Stimulated activated CD8-positive, alpha-beta memory T cell treated with anti-CD3 and anti-CD28 coated beads, Interleukin-2, amount 100 ng/mL, for 1 hour (primary cell): ENCODE data around the gene MBNL2.

Source experiments
- DNase-seq, 2 donors: peaks; one replicate each; pipeline ENCODE4 v3.0.0-alpha.2; 2020; ENCODE audit warnings: low read depth in 2 of 2

MBNL2 gene

DNA sequence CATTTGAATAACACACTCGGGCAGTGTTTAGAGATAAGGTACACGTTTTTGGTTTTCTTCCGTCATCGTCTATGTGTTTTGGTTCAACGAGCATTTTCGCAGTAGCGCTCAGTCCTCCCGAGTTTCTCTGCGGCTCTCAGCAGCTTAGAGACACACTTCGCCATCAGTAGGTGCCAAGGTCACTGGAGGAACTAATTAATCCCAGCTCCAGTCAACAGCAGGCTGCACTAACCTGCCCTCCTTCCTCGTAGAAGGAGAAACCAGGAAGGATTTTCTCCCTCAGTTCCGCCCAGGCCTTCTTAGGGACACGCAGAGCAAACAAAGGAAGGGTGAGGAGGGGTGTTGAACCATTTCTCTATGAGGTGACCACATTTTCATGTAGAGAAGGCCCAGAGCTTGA, 12.6 kb downstream of the MBNL2 start:
- no peak for DNase-seq

DNA sequence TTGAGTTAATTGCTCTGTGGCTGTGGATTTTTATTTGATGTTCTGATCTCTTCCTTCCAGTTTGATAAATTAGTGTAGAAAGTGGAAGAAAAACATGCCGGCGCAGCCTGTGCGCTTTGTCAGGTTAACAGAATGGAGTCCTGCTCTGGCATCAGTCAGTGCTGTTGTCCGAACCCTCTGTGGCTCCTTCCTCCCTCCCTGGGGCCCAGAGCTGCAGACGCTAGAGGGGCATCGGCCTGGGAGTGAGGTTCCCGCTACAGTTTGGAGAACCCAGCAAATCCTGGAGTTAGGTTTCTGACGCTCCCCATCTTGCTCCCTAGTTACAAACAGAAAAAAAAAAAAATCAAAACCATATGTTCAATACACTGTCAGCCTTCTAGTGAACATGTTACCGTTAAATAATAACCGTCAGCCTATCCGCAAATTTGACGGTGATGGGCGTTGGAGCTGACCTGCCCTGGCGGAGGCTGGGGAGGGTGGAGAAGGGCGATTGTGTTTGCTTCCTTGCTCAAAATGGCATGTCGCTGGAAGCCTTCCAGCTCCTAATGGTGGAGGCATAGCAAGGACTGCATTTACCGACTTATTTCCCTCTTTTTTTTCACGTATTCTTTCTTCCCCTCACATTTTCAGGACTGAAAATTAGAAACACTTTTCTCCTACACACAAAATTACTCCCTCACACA, 13.6 kb downstream of the MBNL2 start:
- no peak for DNase-seq

DNA sequence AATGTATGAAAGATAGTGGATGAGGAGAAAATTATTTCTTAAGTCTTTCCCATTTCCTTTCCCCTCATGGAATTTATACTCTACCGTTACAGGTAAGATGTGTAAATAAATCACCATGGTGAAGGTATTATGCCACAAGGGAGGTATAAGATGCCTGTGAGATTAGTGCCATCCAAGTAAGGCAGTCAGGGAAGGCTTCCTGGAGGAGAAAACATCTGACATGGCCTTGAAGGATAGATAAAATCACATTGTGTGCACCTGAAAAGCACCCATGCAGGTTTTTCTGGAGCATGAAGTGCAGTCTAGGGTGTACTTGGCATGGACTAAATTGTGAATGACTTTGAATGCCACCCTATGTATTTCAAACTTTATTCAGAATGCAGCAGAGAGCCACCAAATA, 15.3 kb downstream of the MBNL2 start:
- no peak for DNase-seq

DNA sequence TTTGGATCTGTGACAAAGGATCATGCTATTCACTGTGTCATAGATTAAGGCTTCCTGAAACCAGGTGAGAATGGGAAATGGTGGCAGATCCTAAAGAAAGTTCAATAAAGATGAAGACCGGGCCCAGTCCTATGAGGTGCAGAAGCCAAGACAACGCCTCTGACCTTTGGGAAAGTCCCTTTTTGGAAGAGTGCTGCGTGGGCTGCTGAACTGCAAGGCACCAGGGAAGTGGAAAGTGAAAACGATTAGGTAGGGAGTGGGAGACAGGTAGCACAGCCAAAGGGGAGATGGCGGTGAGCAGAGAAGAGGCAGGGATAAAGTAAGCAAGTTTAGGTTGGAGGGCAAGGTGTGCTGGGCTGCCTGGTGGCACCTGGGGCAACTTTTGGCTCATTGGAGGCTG, 16.3 kb downstream of the MBNL2 start:
- DNase-seq, result no peak

DNA sequence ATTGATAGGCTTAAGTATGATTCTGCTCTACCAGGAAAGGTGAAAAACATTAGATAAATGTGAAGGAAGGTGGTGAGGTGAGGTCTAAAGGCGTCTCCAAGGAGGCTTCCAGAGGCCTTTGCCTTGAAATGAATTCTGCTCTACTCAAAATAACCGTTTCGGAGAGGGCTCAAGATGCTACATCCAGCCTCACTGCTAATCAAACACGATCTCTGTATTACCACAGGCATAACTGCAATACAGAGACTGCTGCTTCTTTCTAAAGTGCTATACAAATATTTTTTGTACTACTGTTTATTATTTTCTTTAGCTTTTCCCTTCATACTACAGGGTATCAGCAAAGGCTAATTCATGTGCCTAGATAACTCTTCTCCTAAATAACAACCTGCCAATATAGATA, 16.8 kb downstream of the MBNL2 start:
- no peak for DNase-seq

DNA sequence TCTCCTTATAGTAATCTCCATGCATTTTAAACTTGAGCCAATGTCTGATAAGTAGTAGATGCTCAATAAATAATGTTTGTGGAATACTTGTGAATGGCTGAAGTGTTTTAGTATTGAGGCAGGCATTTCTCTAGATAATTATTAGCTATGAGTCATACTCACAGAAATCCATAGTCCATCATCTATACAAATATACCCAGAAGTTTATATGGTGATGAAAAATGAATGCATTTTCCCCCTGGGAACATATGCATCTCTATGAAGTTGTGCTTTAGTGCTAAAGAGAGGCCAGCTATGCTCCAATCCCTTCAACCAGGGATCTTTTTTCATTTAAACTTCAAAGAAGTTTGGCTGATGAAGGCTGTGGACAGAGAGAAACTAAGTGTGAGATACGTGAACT, 17.2 kb downstream of the MBNL2 start:
- DNase-seq, result no peak

DNA sequence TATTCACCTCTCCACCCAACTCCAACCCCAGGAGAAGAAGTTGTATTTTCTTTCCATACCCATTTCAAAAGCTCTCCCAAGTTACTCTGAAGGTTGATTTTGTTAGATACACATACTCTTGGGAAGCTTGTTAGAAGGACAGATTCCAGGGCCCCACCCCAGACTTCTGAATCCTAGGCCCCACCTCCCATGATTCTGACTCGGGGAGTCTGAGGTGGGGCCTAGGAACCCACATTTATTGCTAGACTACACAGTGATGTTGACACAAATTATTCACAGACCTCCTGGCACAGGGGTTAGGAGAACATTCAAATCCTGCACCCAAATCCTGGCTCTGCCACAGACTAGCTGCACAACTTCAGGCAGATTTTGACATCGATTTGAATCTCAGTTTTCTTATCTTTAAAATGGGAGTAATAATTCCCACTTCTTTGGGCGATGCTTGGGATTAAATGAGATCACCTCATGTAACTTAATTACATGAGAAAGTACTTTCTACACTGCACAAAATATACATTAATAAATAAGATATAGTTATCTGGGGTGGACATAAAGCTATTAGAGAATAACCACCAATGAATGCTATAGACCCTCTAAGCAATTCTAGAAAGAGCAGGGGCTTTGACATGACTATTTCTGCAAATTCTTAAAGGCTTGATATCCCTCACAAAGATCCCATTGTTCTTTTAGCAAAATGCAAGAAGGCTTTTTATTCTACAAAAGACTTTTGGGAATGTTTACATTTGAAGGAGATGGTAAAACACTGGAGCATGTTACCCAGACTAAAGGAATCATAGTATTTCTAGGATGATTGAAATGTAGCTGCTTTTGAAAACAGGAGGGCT, 18.0 kb downstream of the MBNL2 start:
- no peak for DNase-seq

DNA sequence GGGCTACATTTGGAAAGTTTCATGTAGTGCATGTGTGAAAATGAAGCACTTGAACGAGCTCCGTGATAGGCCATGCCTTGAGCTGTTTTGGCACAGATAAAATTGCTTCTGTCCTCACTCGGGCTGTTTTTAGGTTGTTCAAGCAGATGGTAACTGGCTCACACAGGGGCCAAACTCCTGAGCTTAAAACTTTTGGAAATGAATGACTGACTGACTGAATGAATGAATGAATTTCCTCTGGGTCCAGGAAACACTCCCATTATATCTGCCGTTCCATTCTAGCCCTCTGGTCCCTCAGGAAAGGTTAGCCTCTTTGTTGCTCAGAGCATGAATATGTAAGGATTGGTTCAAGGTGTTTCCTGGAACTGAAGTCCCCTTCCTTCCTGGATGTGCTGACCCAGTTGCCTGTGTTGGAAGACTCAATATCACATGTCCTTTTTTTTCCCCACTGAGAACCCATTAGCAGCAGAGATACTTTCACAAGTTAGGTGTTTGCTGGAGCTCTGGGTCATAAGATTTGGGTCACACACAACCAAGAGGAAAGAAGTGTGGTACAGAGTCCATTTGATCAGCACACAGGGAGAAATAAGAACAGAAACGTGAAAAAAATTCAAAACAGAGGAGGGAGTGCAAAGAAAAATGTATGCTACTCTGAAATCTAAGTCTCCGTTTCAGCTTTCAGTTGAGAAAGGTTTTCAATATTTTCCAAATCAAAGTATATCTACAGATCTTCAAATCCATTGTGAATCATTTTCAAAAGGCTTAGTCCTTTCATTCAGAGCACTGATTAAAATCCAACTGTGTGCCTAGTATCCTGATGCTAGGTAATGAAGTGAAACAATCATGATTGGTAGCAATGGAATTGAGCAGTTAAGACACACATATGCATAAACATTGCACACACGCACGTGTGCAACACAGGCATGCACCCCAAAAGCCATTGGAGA, 18.9 kb downstream of the MBNL2 start:
- no peak for DNase-seq

DNA sequence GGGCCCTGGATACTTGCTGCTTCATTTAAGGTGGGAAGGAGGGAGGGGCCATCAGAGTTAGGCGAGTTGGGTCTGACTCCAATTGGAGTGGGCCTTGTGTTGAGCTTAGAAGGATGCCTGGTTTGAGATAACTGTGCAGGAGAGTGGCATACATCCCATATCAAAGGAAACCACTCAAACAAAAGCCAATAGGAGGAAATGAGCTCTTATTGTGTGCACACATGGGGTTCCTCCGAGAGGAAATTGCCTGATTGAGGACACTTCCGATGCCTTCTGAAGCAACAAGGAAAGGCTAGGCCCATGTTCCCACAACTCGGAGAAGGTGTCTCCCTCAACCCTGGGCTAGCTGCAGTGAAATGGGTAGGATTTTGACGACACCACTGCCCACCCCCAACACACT, 19.6 kb downstream of the MBNL2 start:
- no peak for DNase-seq

DNA sequence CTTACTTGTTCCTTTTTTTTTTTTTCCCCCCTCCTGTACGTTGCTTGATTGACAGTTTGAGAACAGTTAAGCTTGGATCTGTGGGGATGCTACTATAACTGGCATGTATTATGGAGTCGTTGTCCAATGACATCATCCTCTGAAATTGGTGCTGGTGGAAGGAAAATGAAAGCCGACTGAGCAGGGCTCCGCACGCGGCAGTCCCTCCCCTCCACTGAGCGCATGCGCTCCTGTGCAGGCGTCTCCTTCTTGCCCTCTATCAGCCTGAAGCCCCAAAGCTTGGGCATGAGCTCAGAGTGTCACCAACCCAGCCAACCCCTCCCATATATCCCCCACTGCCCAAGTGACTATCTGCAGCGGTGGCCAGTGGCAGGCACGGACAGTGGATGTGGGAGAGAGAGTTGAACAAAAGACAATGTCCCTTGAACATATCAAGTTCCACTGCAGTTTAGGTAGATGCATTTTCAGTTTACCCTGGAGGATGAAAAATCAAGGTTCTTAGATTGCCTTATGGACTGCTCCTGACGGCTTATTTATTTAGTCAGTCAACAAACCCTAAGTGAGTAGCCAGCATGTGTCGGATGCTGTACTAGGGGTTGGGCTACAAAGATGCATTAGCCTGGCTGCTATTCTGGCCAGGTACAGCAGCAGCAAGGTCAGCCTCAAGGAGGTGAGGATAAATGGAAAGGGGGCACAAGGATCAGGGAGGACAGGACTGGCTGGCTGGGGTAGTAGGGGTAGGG, 20.8 kb downstream of the MBNL2 start:
- DNase-seq, result no peak

DNA sequence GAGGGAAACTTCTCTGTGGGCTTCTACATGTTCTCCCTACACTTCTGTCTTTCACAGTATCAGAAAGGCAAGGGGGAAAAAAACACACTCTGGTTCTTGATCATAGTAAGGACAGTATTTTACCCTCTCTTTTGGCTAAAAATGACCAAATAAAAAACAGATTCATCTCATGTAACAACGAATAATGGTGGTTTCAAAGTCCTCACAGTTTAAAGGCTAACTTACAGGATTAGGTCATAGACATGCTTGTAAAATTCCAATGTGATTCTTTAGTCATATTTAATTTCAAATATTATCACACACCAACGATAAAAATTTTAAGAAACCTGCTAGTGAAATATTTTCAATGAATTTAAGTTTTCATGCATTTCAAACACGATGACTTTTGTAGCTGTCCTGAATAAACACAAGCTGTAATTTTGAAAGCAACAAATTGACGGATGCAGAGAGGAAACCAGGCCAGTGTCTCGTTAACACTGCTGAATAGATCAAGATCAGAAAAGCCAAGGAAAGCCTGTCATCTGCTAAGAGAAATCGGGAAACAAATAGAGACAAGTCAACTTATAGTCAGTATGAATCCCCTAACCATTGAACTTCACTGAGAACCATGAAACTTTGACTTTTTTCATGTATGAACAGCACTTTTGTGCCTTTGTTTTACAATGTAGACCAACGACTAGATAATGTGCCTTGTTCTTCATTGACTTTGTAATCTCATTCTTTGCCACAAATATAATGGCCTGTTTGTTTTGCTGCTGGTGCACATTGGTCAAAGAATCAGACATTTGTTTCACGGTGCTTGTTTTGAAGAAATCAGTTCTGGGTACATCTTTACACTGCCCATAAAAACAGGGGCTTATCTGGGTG, 22.0 kb downstream of the MBNL2 start:
- DNase-seq, result no peak

DNA sequence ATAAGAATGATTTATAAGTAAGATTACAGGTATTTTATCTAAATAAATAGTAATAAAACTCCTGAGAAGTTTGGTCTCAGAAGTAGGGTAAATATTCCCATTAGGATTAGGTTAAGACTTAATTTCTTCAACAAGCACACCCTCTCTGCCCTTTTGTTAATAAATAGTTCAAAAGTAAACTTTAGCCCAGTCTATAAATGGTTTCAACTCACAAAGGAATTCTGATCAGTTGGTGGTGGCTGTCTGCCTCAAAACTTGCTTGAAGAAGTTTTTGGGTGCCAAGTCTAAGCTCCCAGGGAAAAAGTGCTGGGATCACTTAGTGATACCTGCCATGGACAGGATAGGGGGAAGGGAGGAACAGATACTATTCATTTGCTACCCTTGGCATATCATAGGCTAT, 22.9 kb downstream of the MBNL2 start:
- DNase-seq, result no peak

DNA sequence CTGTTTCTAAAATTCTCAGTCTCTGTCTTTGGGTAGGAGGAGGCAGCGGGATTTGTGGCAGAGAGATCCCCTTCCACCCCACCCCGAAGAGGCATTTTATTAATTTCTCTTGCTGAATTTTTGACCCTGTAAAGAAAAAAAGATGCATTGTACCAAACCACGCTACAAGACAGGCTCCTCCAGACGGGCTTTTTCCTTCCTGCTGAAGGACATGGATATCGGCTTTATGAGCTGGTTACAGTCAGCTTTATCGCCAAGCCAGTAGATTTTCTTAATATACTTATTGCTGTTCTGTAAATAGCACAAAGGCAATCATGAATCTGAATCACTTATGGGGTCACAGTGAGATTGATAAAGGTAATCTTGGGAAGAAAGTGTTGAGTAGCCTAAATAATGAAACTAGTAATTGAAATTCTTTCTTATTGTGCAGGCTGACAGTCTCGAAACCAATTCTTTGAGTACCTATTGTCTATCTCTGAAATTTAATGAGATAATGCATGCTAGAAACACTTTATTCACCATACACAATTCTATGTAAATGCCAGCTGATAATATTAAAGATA, 24.5 kb downstream of the MBNL2 start:
- no peak for DNase-seq

DNA sequence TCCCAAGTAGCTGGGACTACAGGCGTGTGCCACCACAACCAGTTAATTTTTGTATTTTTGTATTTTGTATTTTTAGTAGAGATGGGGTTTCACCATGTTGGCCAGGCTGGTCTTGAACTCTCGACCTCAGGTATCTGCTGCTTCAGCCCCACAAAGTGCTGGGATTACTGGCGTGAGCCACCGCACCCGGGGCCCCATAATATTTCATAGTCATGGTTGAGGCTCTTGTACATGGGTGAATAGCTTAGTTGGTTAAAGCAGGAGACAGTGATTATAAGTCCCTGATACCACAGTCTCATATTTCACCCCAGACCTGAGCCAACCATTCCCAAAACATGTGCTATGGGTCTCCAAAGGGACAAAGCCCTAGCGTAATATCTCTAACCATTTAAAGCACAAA, 26.1 kb downstream of the MBNL2 start:
- no peak for DNase-seq

DNA sequence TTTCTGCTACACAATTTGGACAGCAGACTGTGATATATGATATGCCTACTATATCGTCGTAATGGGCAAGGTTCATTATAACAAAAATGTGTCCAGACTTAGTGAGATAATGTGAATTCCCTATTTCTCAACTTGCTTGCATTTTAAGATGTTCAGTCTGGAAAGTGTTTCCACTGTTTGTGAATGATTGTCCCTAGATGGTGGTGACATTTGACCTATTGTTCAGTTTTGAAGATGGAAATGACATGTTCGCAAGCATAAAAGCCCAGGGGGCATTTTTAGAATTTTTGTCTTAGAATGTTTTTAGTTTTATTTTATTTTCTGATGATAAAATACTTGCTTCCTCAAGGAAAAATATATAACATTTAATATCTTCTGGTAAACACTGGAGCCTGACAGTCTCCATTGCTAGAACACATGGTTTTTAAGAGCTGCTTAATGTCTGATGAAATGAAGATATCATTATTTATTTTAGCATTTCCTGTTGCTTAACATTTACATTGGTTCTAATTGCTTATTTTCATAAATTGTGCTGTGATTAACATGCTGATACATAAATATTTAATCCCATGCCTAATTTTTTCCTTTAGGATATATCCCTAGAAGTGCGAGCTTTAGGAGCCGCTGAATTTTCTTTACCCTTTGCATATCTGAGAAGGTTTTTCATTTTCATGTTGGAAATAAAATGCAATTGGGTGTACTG, 27.1 kb downstream of the MBNL2 start:
- no peak for DNase-seq

DNA sequence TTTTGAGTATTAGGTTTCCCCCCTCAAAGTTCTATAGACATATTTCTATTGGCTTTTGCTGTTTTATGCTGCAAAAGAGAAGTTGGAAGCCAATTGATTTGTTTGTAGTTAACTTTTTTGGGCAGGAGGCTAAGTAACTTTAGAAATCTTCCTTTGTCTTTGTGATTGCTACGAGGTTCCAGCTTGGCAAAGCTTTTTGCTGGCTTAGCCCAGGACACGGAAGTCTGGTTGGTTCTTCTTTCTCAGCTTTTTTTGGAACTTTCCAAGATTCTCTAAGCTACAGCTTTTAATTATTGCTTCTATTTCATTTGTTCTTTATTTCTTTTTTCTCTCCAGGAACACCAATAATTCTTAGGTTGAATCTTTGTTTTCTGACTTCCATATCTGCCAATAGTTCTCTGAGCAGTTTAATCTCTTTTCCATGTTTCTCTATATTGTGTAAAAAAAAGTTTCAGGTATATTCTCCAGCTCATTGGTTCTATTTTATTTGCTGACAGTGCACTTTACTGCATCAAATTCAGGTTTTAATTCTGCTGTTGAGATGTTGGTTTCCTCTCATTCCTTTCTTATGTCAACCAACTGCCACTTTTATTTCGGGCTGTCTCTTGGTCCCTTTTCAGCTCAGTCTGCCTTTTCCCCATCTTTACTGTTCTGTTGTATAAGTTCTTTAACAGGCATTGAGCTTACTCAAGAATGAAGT, 27.8 kb downstream of the MBNL2 start:
- no peak for DNase-seq

DNA sequence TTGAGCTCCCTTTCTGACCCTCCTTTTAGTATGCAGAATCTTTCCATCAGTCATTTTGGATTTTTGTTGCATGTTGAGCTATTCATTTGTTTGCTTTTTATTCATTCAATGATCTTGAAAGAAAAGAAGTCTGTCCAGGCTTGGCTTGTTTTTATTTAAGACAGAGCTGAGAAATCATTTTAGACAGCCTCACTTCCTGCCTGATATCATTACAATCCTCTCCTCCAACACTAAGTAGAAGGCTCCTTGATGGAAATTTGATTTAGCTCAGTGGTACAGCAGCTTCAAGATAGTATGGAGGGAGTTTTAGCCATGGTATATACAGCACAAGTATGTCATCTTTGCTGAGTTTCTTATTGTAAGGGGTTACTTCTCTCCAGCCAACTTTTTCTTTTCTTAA, 28.4 kb downstream of the MBNL2 start:
- DNase-seq, result no peak

DNA sequence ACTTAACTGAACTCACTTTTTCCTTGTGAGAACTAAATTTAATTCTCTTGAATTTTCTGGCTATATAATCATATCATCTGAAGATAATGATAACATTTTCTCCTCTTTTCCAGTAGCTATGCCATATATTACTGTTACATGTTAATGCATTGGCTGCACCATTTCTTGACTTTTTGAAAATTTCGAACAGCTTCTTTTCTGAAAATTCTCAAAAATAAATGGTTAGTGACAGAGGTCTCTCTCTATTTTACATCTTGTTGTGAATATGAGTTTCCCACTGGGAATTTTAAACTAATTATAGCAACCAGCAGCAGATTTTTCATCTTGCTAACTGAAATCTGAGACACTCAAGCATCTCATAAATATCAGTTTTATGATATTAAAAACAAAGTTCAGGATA, 30.6 kb downstream of the MBNL2 start:
- DNase-seq, result no peak
